Measurements from ENCODE around the gene DBNDD1.

DNA sequence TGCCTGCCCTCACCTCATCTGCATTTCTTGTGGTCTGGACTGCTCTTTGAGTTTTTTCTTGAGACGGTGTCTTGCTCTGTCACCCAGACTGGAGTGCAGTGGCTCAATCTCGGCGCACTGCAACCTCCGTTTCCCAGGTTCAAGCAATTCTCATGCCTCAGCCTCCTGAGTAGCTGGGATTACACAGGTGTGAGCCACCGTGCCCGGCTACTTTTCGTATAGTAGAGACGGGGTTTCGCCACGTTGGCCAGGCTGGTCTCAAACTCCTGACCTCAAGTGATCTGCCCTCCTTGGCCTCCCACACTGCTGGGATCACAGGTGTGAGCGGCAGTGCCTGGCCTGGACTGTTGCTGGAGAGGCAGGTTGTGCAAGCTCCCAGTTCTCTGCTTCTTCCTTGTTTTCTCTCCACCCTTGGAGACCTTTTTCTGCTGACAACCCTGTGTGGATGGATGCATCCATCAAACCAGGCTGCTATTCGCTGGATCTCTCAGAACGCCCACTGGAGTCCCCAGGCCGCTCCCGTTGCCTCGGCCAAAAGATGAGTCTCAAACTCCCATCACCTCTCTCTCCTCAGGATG is 22.7 kb upstream of the DBNDD1 start:
- TF ChIP-seq, protein P1, sequence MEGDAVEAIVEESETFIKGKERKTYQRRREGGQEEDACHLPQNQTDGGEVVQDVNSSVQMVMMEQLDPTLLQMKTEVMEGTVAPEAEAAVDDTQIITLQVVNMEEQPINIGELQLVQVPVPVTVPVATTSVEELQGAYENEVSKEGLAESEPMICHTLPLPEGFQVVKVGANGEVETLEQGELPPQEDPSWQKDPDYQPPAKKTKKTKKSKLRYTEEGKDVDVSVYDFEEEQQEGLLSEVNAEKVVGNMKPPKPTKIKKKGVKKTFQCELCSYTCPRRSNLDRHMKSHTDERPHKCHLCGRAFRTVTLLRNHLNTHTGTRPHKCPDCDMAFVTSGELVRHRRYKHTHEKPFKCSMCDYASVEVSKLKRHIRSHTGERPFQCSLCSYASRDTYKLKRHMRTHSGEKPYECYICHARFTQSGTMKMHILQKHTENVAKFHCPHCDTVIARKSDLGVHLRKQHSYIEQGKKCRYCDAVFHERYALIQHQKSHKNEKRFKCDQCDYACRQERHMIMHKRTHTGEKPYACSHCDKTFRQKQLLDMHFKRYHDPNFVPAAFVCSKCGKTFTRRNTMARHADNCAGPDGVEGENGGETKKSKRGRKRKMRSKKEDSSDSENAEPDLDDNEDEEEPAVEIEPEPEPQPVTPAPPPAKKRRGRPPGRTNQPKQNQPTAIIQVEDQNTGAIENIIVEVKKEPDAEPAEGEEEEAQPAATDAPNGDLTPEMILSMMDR (IDR thresholded peaks at IDR 0.05), result no peak
- no peak for TF ChIP-seq EZH2 (IDR thresholded peaks at IDR 0.05; ENCODE audit: borderline replicate concordance, insufficient read depth, low read depth, low read length, poor library complexity, severe bottlenecking)
